Measurements from ENCODE around the gene WDR72.
"Not testable (repeated sequence)": the region's sequence is repeated elsewhere in the genome, so short reads cannot be mapped to it uniquely, and the experiment has no call there.

Gene WDR72

DNA sequence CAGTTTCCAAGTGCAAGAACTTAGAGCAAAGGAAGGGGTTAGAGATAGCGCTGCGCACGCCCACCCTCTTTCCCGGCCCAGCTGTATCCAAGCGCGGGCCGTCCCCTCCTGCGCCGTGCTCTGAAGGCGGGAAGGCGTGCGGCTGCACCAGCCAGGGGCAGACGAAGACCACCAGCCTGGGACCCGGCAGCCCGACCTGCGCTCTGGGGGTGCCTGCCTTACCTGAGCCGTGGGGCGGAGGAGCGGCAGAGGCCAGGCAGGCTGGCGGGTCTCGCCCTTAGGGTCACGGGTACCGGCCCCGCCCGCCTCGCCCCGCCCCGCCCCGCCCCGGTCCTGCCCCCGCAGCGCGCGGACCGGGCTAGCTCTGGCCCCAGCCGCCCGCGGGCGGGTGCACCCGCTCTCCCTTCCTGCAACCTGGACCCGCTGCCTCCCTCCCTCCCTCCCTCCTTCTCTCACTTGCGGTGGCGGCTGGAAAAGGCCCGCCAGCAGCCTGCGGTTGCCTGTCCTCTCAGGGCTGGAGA, at the start of gene WDR72:
WDR72 (minus strand) TSS at position 253 of the 521 bp plus-strand sequence. CDS start 26,514 bp downstream, outside the sequence.
- DNase-seq: no peak

- no peak for DNase-seq
These were observed 48.7 kb upstream of the WDR72 start for GRCh38 chr15:53808058-53808706.

DNA sequence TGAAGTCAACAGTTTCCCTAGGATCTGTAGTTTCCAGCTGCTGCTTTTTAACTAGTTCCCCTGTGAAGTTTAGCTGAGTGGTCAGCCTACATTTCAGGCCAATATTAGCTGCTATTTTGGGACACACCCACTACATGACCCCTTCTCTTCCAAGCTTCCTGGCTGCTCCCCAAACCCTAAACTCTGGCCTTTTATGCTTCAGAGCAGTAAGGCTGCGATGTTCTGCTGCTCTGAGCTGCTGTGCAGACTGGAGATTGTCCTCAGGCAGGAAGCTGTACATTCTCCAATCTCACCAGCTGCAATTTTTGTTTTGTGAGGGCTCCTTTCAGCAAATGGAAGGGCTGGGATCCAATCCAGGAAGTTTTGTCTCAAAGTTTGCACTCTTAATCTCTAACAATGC, 48.0 kb upstream of the WDR72 start:
- no peak for DNase-seq

- no peak for DNase-seq
These were observed 43.2 kb upstream of the WDR72 start for GRCh38 chr15:53802672-53803071.

DNA sequence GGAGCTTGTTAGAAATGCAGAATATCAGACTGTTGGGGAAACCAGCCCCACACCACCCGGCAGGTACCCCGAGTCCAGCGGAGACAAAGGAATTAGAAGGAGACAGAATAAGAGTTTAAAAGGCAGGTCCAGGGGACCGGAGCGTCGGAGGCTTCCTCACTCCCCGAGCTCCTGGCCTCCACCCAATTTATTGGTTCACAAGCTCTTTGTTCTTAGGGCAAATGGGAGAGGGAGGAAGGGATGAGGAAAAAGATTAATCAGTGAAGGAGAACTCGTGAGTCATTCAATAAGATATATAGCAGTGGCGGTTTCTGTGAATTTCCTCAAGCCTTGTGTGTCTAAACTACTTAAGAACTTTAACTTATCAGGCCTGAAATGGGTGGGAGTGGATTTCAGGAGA, 32.1 kb upstream of the WDR72 start:
- no peak for DNase-seq

DNA sequence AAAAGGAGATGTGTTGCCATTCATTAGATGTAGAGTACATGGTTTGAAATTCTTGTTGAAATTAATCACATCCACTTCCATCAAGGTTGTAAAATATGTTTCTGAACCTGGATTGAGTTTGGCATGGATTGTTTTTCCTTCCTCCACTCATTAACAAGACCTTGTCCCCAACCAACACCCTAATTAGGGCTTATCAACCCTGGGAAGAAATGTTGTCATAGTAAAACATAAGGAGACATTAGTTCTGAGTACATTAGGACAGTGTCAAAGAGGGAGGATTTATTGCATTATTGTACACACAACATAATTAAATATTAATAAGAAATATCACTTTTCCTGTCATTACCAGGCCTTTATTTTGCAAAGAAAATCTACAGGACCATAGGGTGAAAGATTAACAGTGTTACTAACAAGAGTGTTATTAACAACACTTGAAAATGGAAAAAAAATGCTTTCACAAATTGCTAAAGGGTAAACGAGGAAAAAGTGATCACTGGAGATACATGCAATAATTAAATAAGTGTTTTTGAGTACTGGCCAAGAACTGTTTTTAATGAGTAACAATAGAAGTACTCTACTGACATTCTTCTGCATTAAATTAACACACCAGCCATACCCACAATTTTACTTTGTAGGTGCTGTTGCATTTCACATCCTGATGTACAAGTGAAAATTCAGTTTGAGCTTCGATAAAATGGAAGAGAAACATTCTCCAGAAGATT, 30.4 kb upstream of the WDR72 start:
- no peak for DNase-seq

GRCh38 chr15:53786401-53786800, 26.9 kb upstream of the WDR72 start:
- no peak for DNase-seq

GRCh38 chr15:53785241-53785640, 25.8 kb upstream of the WDR72 start:
- DNase-seq: not testable (repeated sequence)

- DNase-seq: no peak
These were observed 3.5 kb upstream of the WDR72 start for GRCh38 chr15:53762916-53763315.

GRCh38 chr15:53758412-53758811, 1.1 kb downstream of the WDR72 start:
- no peak for DNase-seq

DNA sequence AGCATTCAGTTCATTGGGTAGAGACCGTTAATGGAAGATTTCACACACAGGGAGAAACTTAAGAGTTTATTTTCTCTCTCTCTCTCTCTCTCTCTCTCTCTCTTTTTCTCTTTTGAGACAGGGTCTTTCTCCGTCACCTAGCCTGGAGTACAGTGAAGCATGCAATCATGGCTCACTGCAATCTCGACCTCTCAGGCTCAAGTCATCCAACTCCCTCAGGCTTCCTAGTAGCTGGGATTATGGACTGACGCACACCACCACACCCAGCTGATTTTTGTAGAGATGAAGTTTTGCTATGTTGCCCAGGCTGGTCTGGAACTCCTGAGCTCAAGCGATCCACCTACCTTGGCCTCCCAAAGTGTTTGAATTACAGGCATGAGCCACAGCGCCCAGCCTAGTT, 1.6 kb downstream of the WDR72 start:
- DNase-seq: no peak

- DNase-seq: no peak
These were observed 5.7 kb downstream of the WDR72 start for GRCh38 chr15:53753813-53754212.

DNA sequence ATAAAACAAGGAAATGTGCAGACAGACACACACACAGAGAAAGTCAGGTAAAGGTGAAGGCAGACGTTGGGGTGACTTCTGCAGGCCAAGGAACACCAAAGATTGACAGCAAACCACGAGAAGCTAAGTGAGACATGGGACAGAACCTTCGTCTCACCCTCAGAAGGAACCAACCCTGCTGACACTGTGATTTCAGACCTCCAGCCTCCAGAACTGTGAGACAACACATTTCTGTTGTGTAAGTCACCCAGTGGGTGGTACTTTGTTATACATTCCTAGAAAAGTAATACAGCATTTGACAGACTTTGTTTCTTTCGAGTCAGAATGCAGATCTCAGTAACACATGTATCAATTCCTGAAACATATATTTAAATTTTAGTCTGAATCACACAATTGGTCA, 7.1 kb downstream of the WDR72 start:
- DNase-seq: no peak

DNA sequence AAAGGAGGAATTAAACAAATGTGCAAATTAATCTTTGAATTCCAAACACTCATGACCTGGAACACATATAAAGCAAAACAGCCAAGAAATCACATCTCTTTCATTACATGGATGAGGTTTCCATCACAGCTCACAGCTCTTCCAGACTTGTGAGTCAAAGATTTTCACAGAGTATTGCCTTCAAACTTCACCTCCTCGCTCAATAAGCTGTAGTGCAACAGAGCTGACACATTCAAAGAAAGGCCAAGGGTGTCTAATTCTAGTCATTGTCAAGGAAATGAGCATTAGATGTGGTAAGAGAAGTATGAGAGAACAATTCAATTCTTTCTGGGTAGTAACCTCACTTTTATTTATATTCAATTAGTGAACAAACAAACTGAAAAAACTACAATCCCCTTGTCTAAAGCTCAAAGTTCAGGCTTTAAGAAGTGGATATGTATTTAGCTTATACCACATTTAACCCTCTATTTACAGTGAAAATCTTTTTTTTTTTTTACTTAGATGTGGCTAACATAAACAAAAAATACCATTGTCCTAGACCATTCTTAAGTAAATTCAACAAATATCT, 11.9 kb downstream of the WDR72 start:
- DNase-seq: no peak

DNA sequence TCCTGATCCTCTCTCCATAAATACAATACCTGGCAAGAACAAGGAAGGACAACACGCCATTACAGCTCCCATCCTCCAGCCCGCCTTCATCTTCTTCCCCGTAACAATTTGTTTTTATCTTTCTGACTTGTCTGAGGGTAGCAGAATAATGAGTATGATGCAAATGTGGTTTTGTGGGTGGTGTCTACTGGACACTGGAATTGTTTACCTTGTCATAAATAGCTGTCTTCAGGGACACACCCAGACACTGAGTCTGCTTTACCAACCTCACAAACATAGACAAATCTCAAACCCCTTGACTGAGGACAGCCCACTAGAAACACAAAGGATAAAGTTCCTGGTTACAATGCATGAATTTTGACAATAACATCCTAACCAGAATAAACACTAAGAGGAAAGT, 13.4 kb downstream of the WDR72 start:
- no peak for DNase-seq

DNA sequence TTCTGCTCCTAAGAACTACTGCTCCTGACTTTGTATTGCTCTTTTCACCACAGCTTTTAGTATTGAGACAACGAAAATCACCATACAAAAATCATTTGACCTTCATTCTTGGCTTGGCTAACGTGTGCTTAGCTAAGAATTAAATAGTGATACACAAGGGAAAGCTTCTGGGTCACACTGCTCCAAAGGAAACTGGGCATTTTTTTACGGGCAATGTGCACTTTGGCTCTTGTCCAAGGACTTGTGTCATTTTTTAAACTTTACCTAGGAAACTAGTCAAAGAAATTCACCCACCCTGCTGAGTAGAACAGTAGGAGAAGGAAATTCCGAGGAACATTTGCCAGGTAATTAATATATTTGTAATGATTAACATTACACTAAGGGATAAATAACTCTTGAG, 19.8 kb downstream of the WDR72 start:
- no peak for DNase-seq

DNA sequence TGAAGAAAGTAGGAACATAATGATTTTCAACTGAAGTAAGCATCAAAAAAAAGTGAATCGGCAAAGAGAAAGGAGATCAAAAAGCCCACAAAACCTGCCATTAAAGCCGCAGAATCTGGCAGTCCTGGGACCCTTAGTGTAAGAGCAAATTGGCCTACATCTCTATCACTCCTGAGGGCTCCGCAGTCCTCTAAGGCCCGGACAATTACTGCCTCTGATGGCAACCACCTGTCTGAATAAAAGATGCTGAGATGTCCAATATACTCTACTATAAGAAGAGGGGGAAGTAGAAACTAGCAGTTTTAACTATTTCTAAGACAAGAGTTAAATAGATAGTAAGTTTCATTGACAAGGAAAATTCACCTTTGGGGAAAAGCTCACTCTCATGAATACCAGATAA, 20.3 kb downstream of the WDR72 start:
- DNase-seq: no peak

GRCh38 chr15:53721334-53722087, 38.0 kb downstream of the WDR72 start:
- no peak for DNase-seq

DNA sequence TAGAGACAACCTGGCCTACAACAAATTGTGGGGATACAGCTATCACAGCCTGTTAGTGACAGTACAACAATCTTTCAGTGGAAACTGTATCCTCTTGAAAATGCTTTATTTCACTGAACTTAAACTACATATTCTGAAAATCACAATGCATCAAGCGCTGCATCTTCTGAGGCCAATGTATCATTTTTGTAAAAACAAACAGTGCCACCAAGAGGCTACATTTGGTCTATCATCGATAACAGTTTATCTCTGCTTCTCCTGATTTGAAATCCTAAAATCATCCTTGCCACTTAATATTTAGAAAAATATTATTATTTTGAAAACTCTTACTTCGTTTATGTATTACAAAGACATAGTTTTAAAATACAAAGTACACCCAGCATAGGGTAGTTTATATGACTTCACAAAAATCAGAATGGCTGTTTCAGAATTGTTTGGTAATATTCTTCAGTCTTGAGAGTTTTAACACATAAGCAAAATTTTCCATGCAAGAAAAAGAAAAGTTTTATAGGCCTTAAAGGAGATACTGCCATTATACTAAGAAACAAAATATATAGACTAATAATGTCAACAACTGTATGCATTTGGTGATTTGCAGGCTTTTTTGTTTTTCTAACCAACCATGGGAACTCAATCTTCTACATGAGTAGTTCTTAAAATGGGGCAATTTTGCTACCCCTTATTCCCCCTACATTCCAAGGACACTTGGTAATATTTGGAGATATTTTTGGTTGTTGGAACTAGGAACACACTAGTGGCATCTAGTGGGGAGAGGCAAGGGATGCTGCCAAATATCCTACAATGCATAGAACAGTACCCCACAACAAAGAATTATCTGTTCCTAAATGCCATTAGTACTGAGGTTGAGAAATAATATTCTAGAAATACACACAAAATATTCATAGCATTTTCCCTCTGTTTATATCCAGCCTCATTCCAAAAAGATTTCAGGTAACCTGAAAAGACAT, 42.3 kb downstream of the WDR72 start:
- no peak for DNase-seq

GRCh38 chr15:53713218-53713617, 46.2 kb downstream of the WDR72 start:
- DNase-seq: no peak

DNA sequence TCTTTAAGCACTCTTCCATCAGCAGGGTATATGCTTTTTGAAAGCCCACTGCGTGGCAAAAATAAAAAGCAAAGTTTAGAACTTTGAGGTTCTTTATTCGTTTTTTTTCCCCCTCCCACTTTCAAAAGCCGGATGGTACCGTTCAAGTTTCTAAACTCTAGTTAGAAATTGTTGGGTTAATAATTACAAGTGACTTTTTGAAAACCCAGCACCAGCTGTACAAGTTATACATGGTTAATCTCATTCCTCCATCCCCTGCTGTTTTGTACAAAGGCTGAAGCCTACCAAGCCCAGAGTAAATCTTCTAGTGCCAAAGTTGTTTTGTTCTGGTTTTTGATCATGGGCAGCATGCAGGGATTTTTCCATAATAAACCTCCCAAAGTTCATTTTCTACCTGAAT, 48.6 kb downstream of the WDR72 start:
- no peak for DNase-seq

- no peak for DNase-seq
These were observed 49.6 kb downstream of the WDR72 start for GRCh38 chr15:53709821-53710220.

Data from stimulated activated CD4-positive, alpha-beta T cell treated with anti-CD3 and anti-CD28 coated beads, Interleukin-12 subunit alpha, Interleukin-12 subunit beta, amount 100 ng/mL, for 4 hours (primary cell).